ENCODE measurements around the gene DPM3.
"Not testable (repeated sequence)": the region's sequence is repeated elsewhere in the genome, so short reads cannot be mapped to it uniquely, and the experiment has no call there.

DNA sequence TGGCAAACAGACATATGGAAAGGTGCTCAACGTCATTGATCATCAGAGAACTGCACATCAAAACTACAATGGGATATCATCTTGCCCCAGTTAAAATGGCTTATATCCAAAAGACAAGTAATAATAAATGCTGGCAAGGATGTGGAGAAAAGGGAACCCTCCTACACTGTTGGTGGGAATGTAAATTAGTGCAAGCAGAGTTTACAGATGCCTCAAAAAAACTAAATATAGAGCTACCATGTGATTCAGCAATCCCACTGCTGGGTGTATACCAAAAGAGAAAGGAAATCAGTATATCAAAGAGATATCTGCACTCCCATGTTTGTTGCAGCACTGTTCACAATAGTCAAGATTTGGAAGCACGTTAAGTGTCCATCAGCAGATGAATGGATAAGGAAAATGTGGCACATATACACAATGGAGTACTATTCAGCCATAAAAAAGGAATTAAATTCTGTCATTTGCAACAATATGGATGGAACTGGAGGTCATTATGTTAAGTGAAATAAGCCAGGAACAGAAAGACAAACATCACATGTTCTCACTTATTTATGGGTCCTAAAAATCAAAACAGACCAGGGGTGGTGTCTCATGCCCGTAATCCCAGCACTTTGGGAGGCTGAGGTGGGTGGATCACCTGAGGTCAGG lies 15.8 kb upstream of the DPM3 start:
- TF ChIP-seq POLR2A, CTCF (IDR thresholded peaks at IDR 0.05): not testable (repeated sequence)
